Measurements from ENCODE around the gene BNIP3.

The BNIP3 gene

DNA sequence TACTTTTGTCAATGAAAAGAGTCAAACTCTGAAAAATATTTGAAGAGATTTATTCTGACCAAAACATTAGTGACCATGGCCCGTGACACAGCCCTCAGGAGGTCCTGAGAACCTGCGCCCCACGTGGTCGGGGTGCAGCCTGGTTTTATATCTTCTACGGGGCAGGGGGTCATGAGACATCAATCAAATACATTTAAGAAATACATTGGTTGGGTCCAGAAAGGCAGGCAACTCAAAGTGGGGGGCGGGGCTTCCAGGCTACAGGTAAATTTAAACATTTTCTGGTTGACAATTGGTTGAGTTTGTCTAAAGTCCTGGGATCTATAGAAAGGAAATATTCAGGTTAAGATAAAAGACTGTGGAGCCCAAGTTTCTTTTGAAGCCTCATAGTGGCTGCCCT, 34.8 kb upstream of the BNIP3 start:
- no peak for TF ChIP-seq ZNF8 (CRISPR knock-in tag; IDR thresholded peaks at IDR 0.05)
- no peak for TF ChIP-seq OSR1 (CRISPR knock-in tag; IDR thresholded peaks at IDR 0.05)
- TF ChIP-seq, protein P1, sequence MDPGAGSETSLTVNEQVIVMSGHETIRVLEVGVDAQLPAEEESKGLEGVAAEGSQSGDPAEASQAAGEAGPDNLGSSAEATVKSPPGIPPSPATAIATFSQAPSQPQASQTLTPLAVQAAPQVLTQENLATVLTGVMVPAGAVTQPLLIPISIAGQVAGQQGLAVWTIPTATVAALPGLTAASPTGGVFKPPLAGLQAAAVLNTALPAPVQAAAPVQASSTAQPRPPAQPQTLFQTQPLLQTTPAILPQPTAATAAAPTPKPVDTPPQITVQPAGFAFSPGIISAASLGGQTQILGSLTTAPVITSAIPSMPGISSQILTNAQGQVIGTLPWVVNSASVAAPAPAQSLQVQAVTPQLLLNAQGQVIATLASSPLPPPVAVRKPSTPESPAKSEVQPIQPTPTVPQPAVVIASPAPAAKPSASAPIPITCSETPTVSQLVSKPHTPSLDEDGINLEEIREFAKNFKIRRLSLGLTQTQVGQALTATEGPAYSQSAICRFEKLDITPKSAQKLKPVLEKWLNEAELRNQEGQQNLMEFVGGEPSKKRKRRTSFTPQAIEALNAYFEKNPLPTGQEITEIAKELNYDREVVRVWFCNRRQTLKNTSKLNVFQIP (CRISPR knock-in tag; IDR thresholded peaks at IDR 0.05; ENCODE audit: borderline replicate concordance, low read depth) = no peak
- no peak for TF ChIP-seq ZFP30 (CRISPR knock-in tag; IDR thresholded peaks at IDR 0.05)
- TF ChIP-seq, protein P2, sequence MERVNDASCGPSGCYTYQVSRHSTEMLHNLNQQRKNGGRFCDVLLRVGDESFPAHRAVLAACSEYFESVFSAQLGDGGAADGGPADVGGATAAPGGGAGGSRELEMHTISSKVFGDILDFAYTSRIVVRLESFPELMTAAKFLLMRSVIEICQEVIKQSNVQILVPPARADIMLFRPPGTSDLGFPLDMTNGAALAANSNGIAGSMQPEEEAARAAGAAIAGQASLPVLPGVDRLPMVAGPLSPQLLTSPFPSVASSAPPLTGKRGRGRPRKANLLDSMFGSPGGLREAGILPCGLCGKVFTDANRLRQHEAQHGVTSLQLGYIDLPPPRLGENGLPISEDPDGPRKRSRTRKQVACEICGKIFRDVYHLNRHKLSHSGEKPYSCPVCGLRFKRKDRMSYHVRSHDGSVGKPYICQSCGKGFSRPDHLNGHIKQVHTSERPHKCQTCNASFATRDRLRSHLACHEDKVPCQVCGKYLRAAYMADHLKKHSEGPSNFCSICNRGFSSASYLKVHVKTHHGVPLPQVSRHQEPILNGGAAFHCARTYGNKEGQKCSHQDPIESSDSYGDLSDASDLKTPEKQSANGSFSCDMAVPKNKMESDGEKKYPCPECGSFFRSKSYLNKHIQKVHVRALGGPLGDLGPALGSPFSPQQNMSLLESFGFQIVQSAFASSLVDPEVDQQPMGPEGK (CRISPR knock-in tag; IDR thresholded peaks at IDR 0.05; ENCODE audit: borderline replicate concordance) = no peak
- no peak for TF ChIP-seq ZNF70 (CRISPR knock-in tag; IDR thresholded peaks at IDR 0.05)
- TF ChIP-seq, protein P3, sequence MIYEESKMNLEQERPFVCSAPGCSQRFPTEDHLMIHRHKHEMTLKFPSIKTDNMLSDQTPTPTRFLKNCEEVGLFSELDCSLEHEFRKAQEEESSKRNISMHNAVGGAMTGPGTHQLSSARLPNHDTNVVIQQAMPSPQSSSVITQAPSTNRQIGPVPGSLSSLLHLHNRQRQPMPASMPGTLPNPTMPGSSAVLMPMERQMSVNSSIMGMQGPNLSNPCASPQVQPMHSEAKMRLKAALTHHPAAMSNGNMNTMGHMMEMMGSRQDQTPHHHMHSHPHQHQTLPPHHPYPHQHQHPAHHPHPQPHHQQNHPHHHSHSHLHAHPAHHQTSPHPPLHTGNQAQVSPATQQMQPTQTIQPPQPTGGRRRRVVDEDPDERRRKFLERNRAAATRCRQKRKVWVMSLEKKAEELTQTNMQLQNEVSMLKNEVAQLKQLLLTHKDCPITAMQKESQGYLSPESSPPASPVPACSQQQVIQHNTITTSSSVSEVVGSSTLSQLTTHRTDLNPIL (CRISPR knock-in tag; IDR thresholded peaks at IDR 0.05; ENCODE audit: low read depth) = no peak
- TF ChIP-seq ZC3H10 (CRISPR knock-in tag; IDR thresholded peaks at IDR 0.05) = no peak
- no peak for TF ChIP-seq ESRRG (CRISPR knock-in tag; IDR thresholded peaks at IDR 0.05)
- no peak for ATAC-seq

DNA sequence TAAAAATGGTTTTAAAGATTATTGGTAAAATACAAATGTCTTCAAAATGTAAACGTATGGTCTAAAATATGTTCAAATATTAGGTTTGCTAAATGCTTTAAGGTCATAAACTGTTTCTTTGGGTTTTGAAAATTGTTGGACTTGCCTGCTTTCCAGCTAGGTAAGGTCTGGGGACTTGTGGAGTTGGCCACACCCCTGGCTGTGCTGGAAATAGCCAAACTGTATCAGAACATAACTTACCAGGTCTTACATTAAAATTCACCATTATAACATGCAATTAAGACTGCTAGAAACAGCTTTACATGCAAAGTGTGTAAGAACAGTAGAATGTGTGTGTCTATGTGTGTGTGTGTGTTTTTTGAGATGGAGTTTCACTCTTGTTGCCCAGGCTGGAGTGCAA, 29.7 kb upstream of the BNIP3 start:
- TF ChIP-seq ESRRG (CRISPR knock-in tag; IDR thresholded peaks at IDR 0.05) = no peak
- no peak for TF ChIP-seq ZNF70 (CRISPR knock-in tag; IDR thresholded peaks at IDR 0.05)
- TF ChIP-seq, protein P4, sequence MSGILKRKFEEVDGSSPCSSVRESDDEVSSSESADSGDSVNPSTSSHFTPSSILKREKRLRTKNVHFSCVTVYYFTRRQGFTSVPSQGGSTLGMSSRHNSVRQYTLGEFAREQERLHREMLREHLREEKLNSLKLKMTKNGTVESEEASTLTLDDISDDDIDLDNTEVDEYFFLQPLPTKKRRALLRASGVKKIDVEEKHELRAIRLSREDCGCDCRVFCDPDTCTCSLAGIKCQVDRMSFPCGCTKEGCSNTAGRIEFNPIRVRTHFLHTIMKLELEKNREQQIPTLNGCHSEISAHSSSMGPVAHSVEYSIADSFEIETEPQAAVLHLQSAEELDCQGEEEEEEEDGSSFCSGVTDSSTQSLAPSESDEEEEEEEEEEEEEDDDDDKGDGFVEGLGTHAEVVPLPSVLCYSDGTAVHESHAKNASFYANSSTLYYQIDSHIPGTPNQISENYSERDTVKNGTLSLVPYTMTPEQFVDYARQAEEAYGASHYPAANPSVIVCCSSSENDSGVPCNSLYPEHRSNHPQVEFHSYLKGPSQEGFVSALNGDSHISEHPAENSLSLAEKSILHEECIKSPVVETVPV (CRISPR knock-in tag; IDR thresholded peaks at IDR 0.05) = no peak
- TF ChIP-seq RARB (CRISPR knock-in tag; IDR thresholded peaks at IDR 0.05) = no peak
- no peak for TF ChIP-seq ISL1 (CRISPR knock-in tag; IDR thresholded peaks at IDR 0.05)
- no peak for TF ChIP-seq TCF4 (CRISPR knock-in tag; IDR thresholded peaks at IDR 0.05; ENCODE audit: borderline replicate concordance)
- TF ChIP-seq, protein P3 (CRISPR knock-in tag; IDR thresholded peaks at IDR 0.05; ENCODE audit: low read depth) = no peak
- TF ChIP-seq, protein P2 (CRISPR knock-in tag; IDR thresholded peaks at IDR 0.05; ENCODE audit: borderline replicate concordance) = no peak
- TF ChIP-seq, protein P1 (CRISPR knock-in tag; IDR thresholded peaks at IDR 0.05; ENCODE audit: borderline replicate concordance, low read depth) = no peak
- no peak for TF ChIP-seq TOX (CRISPR knock-in tag; IDR thresholded peaks at IDR 0.05; ENCODE audit: borderline replicate concordance)
- no peak for TF ChIP-seq CSDC2 (CRISPR knock-in tag; IDR thresholded peaks at IDR 0.05)
- no peak for TF ChIP-seq PPARA (CRISPR knock-in tag; IDR thresholded peaks at IDR 0.05; ENCODE audit: borderline replicate concordance)
- TF ChIP-seq OSR1 (CRISPR knock-in tag; IDR thresholded peaks at IDR 0.05) = no peak
- ATAC-seq = no peak

DNA sequence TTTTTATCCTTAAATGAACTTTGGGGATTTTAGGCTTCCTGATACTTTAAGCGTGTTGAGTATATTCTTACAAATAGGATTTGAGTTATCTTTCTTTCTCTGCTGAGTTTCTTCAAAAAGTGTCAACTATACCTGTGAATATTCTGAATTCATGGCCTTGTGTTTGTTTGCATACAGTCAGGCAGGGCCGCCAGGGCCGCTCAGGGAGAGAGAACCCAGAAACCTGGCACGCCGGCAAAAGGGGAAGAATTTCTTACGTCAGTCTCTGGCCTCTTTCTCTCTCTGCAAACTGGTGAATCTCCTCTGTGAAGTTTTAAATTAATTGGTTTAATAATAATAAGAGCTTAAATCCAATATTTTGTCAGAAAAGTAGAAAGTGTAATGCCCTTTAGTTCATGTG, 29.3 kb upstream of the BNIP3 start:
- no peak for TF ChIP-seq PPARA (CRISPR knock-in tag; IDR thresholded peaks at IDR 0.05; ENCODE audit: borderline replicate concordance)
- TF ChIP-seq ZNF8 (CRISPR knock-in tag; IDR thresholded peaks at IDR 0.05) = no peak
- TF ChIP-seq, protein P4 (CRISPR knock-in tag; IDR thresholded peaks at IDR 0.05) = no peak
- TF ChIP-seq ZC3H10 (CRISPR knock-in tag; IDR thresholded peaks at IDR 0.05) = no peak
- TF ChIP-seq SNAI2 (CRISPR knock-in tag; IDR thresholded peaks at IDR 0.05) = no peak
- TF ChIP-seq ZFP3 (CRISPR knock-in tag; IDR thresholded peaks at IDR 0.05) = no peak
- ATAC-seq = no peak

All from SK-N-SH treated with all-trans-retinoic acid at 6 μM for 48 hours (cell line).